Panc1 (cell line): ENCODE measurements around the gene DDX49. TPM values are rescaled to one million over a fixed set of nuclear protein-coding genes. Genes with fewer than 3 reads are reported as not detected.

Experiments used
- ATAC-seq: fragments of 200-7000 bp; cut with Tn5 transposase; 2 replicates; pipeline ENCODE4 v1.9.1; 2020; ENCODE audit warnings: mild to moderate bottlenecking, moderate library complexity
- BruUV-seq: library from RNA; stranded (reverse); fragments of 400-500 nt; replicated peaks from 2 replicates; lab custom pipeline; 2021; lab: Mats Ljungman, UMichigan
- CTCF ChIA-PET: fragments of 300-600 bp; sonication (Branson Sonifier 250); formaldehyde crosslinking; loops from one replicate; lab custom pipeline; 2022; ENCODE audit warnings: antibody characterized with exemption; lab: Charles Lee
- POLR2A ChIA-PET: fragments of 300-600 bp; sonication (Branson Sonifier 250); formaldehyde crosslinking; loops from one replicate; lab custom pipeline; 2022; ENCODE audit warnings: antibody characterized with exemption; lab: Charles Lee
- DNase-seq: peaks from one replicate; pipeline ENCODE4 v3.0.0-alpha.2; 2010; ENCODE audit warnings: low read depth, low spot score
- H3K27ac ChIP-seq: 2 replicates; pipeline ENCODE4 v1.5.1; 2011; ENCODE audit warnings: mild to moderate bottlenecking, low read length, inconsistent platforms
- H3K27me3 ChIP-seq: fragments of 200-500 bp; sonication (Bioruptor generic); 2 replicates; pipeline ENCODE4 v1.6.0; 2014; ENCODE audit warnings: low read length, inconsistent platforms; ENCODE audit not compliant: control insufficient read depth, insufficient read depth
- H3K36me3 ChIP-seq: fragments of 200-500 bp; sonication (Bioruptor generic); 2 replicates; pipeline ENCODE4 v1.5.1; 2014; ENCODE audit warnings: inconsistent platforms, mild to moderate bottlenecking, low read length, moderate library complexity; ENCODE audit not compliant: control insufficient read depth, insufficient read depth
- H3K4me1 ChIP-seq: 2 replicates; pipeline ENCODE4 v1.5.1; 2011; ENCODE audit warnings: inconsistent platforms, mild to moderate bottlenecking, low read length, moderate library complexity; ENCODE audit not compliant: control insufficient read depth, insufficient read depth
- H3K4me3 ChIP-seq, 2 experiments: 2 replicates each; pipeline ENCODE4 v1.5.1; 2011 to 2012; ENCODE audit warnings: low read depth in 2 of 2, low read length in 2 of 2, mild to moderate bottlenecking in 2 of 2, inconsistent platforms in 1 of 2, moderate library complexity in 1 of 2
- H3K9me3 ChIP-seq: fragments of 200-500 bp; sonication (Bioruptor generic); 2 replicates; pipeline ENCODE4 v1.5.1; 2014; ENCODE audit warnings: low read depth, mild to moderate bottlenecking, inconsistent platforms, low read length, moderate library complexity; ENCODE audit not compliant: control insufficient read depth, insufficient read depth
- POLR2AphosphoS5 ChIP-seq: IDR thresholded peaks from 2 replicates; pipeline ENCODE4 v1.6.1; 2012; ENCODE audit warnings: mild to moderate bottlenecking, low read depth, low read length, moderate library complexity
- SIN3A ChIP-seq: IDR thresholded peaks from 2 replicates; pipeline ENCODE4 v1.6.1; 2012; ENCODE audit warnings: low read depth, mild to moderate bottlenecking, low read length, moderate library complexity, borderline replicate concordance; ENCODE audit not compliant: insufficient read depth
- TCF7L2 ChIP-seq: IDR thresholded peaks from 2 replicates; pipeline ENCODE4 v1.6.1; 2011; ENCODE audit warnings: mild to moderate bottlenecking, low read depth, low read length, inconsistent platforms
- in situ Hi-C: cut with HindIII; loops from 2 replicates; pipeline ENCODE4 v1.10.0; 2016; ENCODE audit warnings: low sequenced_read_pairs, low pct_unique_long_range_greater_than_20kb
- intact Hi-C: fragments of 100-400 bp; cut with micrococcal nuclease; formaldehyde crosslinking; loops from one replicate; pipeline ENCODE4 v1.10.0; 2022; ENCODE audit not compliant: unreplicated experiment
- total RNA-seq: library from RNA; stranded (reverse); gene quantifications from one replicate; pipeline ENCODE4 v1.2.1, GENCODE V29; 2021; ENCODE audit not compliant: unreplicated experiment
- TF ChIP-seq, protein P1 (sequence below), 2 experiments: IDR thresholded peaks; 2 replicates each; pipeline ENCODE4 v1.6.1; 2011 to 2012; ENCODE audit warnings: low read depth in 2 of 2, control low read depth in 1 of 2, low read length in 1 of 2, mild to moderate bottlenecking in 1 of 2, moderate library complexity in 1 of 2; ENCODE audit not compliant: insufficient read depth in 1 of 2
- TF ChIP-seq, protein P2 (sequence below): fragments of 450-650 bp; IDR thresholded peaks from 2 replicates; pipeline ENCODE4 v1.5.1; 2017; ENCODE audit warnings: mild to moderate bottlenecking

Gene DDX49
- total RNA-seq, 1 experiment from 2014 or later: 41.5 TPM

DNA sequence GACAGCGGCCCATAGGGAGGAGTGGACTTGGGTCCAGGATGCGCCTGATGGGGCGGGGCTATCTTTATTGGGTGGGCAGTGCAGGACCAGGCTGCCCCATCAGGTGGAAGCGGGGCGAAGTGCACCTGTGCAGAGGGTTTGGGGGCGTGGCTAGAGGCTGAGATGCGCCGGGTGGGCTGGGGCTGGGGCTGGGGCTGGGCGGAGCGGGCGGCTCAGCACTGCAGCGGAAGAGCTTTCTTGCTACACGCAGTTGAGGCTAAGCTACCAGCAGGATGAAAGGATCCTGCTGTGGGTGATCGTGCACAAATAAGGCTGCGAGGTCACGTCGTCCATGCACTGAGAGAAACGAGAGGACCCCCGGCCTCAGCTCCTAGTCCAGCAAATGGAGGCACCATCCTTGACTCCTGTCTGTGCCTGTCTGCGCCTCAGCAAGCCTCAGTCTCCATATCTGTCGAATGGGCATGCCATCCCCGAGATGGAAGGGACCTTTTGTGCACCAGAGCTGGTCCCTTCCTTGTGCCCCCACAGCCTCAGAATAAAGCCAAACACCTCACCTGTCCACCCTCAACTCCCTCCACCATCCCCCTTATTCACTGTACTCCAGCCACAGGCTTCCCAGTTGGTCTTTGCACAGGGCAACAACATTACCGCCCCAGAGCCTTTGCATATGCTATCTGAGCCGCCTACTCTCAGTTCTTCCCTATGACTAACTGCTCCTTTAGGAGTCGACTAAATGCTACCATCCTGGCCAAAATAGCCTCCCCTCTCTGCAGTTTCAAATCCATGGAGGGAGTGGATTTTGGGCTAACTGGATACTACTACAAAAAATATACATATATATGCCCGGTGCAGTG, 42.5 kb downstream of the DDX49 start:
- ChIA-PET POLR2A (no interaction called here), CTCF (interaction anchor here (0.6 kb wide), 1 partner anchor 11 kb away, joined by 4 read pairs; no protein-coding TSS in a partner anchor)
- no TSS peak for BruUV-seq
- in situ Hi-C loops: no loop called here
- Histone ChIP-seq H3K4me3 (no peak overlapping the region), H3K9me3 (no peaks in the 10 kb centered on the region), H3K36me3 (no peaks in the 10 kb centered on the region), H3K27ac (no peak overlapping the region), H3K27me3 (no peaks in the 10 kb centered on the region), H3K4me1 (no peaks in the 10 kb centered on the region)
- intact Hi-C loops: no loop called here
- ATAC-seq: peak; percentile 50; the same call in 1 of the 2 replicates
- DNase-seq: no peak
- TF ChIP-seq, protein P1, sequence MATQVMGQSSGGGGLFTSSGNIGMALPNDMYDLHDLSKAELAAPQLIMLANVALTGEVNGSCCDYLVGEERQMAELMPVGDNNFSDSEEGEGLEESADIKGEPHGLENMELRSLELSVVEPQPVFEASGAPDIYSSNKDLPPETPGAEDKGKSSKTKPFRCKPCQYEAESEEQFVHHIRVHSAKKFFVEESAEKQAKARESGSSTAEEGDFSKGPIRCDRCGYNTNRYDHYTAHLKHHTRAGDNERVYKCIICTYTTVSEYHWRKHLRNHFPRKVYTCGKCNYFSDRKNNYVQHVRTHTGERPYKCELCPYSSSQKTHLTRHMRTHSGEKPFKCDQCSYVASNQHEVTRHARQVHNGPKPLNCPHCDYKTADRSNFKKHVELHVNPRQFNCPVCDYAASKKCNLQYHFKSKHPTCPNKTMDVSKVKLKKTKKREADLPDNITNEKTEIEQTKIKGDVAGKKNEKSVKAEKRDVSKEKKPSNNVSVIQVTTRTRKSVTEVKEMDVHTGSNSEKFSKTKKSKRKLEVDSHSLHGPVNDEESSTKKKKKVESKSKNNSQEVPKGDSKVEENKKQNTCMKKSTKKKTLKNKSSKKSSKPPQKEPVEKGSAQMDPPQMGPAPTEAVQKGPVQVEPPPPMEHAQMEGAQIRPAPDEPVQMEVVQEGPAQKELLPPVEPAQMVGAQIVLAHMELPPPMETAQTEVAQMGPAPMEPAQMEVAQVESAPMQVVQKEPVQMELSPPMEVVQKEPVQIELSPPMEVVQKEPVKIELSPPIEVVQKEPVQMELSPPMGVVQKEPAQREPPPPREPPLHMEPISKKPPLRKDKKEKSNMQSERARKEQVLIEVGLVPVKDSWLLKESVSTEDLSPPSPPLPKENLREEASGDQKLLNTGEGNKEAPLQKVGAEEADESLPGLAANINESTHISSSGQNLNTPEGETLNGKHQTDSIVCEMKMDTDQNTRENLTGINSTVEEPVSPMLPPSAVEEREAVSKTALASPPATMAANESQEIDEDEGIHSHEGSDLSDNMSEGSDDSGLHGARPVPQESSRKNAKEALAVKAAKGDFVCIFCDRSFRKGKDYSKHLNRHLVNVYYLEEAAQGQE (IDR thresholded peaks at IDR 0.05; ENCODE audit: insufficient read depth in 1 of 2, low read depth in 2 of 2, low read length in 1 of 2): no peak
- TF ChIP-seq SIN3A (no peak), POLR2AphosphoS5 (no peak), TCF7L2 (no peak)
- TF ChIP-seq, protein P2, sequence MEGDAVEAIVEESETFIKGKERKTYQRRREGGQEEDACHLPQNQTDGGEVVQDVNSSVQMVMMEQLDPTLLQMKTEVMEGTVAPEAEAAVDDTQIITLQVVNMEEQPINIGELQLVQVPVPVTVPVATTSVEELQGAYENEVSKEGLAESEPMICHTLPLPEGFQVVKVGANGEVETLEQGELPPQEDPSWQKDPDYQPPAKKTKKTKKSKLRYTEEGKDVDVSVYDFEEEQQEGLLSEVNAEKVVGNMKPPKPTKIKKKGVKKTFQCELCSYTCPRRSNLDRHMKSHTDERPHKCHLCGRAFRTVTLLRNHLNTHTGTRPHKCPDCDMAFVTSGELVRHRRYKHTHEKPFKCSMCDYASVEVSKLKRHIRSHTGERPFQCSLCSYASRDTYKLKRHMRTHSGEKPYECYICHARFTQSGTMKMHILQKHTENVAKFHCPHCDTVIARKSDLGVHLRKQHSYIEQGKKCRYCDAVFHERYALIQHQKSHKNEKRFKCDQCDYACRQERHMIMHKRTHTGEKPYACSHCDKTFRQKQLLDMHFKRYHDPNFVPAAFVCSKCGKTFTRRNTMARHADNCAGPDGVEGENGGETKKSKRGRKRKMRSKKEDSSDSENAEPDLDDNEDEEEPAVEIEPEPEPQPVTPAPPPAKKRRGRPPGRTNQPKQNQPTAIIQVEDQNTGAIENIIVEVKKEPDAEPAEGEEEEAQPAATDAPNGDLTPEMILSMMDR: no peak

DNA sequence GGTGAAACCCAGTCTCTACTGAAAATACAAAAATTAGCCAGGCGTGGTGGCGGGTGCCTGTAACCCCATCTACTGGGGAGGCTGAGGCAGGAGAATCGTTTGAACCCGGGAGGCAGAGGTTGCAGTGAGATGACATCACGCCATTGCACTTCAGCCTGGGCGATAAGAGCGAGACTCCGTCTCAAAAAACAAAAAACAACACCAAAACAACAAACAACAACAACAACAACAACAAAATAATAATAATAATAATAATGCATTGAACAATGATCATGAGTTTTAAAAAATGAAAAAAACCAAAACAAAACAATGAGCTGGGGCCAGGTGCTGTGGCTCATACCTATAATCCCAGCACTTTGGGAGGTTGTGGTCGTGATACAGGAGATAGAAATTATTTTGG, 44.6 kb downstream of the DDX49 start:
- in situ Hi-C loops (no loop called here), intact Hi-C loops (no loop called here)
- no TSS peak for BruUV-seq
- DNase-seq (no peak), ATAC-seq (no peak)
- POLR2A ChIA-PET: no interaction called here
- H3K4me3 ChIP-seq: no peak overlapping the region
- H3K4me1 ChIP-seq: peaks cover 7% of the 10 kb centered on the region; the same call in 1 of the 2 replicates
- CTCF ChIA-PET: no interaction called here
- H3K9me3 ChIP-seq: no peaks in the 10 kb centered on the region
- TF ChIP-seq TCF7L2 (no peak), SIN3A (no peak), POLR2AphosphoS5 (no peak)
- TF ChIP-seq, protein P1 (IDR thresholded peaks at IDR 0.05; ENCODE audit: insufficient read depth in 1 of 2, low read depth in 2 of 2, low read length in 1 of 2): no peak
- TF ChIP-seq, protein P2: no peak
- no peak overlapping the region for H3K27ac ChIP-seq
- no peaks in the 10 kb centered on the region for H3K27me3 ChIP-seq
- no peaks in the 10 kb centered on the region for H3K36me3 ChIP-seq
